Esophagus squamous epithelium (tissue), 5 donors: ENCODE data around the gene ADGRA3. TPM values are rescaled to one million over a fixed set of nuclear protein-coding genes. Genes with fewer than 3 reads are reported as not detected.

Source experiments
- DNase-seq: peaks from one replicate; lab custom pipeline; 2025; lab: John Stamatoyannopoulos, UW
- H3K27ac ChIP-seq, 4 donors: fragments of 200-600 bp; sonication (generic); one replicate each; pipeline ENCODE4 v1.5.1; 2016 to 2019; ENCODE audit warnings: mild to moderate bottlenecking in 1 of 4
- H3K27me3 ChIP-seq, 4 donors: fragments of 200-600 bp; sonication (generic); 1 replicate in 3 of 4; 2 replicates in 1 of 4; pipeline versions ENCODE4 v1.5.1 to v1.6.0; 2017 to 2021; ENCODE audit warnings: antibody characterized with exemption in 1 of 4
- H3K36me3 ChIP-seq, 3 donors: fragments of 200-600 bp; sonication (generic); one replicate each; pipeline ENCODE4 v1.5.1; 2016 to 2019
- H3K4me1 ChIP-seq, 3 donors: fragments of 200-600 bp; sonication (generic); one replicate each; pipeline ENCODE4 v1.5.1; 2017 to 2019
- H3K4me3 ChIP-seq, 4 donors: fragments of 200-600 bp; sonication (generic); 1 replicate in 3 of 4; 2 replicates in 1 of 4; pipeline ENCODE4 v1.5.1; 2016 to 2019; ENCODE audit warnings: mild to moderate bottlenecking in 2 of 4, moderate library complexity in 1 of 4
- H3K9me3 ChIP-seq, 3 donors: fragments of 200-600 bp; sonication (generic); one replicate each; pipeline ENCODE4 v1.5.1; 2016 to 2019
- CTCF ChIP-seq, 6 experiments: fragments of 450-650 bp in 4 of 6; fragments of 200-600 bp in 2 of 6; sonication (generic) in 2 of 6; IDR thresholded peaks; one replicate each; pipeline ENCODE4 v1.5.1; 2016 to 2019; ENCODE audit warnings: antibody characterized with exemption in 6 of 6, mild to moderate bottlenecking in 4 of 6, moderate library complexity in 4 of 6
- POLR2A ChIP-seq, 4 donors: fragments of 450-650 bp; IDR thresholded peaks; one replicate each; pipeline ENCODE4 v1.6.1; 2017; ENCODE audit warnings: antibody characterized with exemption in 4 of 4, mild to moderate bottlenecking in 4 of 4, moderate library complexity in 3 of 4
- WGBS, 2 donors: methylation state at CpG; one replicate each; pipeline ENCODE4 v1.1.5; 2018; 5-methylcytosine and 5-hydroxymethylcytosine counted together
- intact Hi-C: fragments of 100-400 bp; cut with DNase I; formaldehyde crosslinking; loops from one replicate; pipeline ENCODE4 v1.15.0; 2022
- total RNA-seq, 4 donors: library from RNA; depleted of rRNA; stranded (reverse); fragments of >200 nt; gene quantifications; one replicate each; pipeline ENCODE4 v1.1.0, GENCODE V29; 2016
- donor health status: DM: yes; HTN: yes; CAD: no.

Gene ADGRA3
- total RNA-seq, 4 donors from 2014 or later, result 5.4 to 20.4 (median 12.9) TPM

GRCh38 chr4:22552812-22553211, 36.9 kb upstream of the ADGRA3 start:
- Histone ChIP-seq H3K36me3 (no peaks in the 10 kb centered on the region), H3K27me3 (peaks cover 0 to 44% (median 0%) of the 10 kb centered on the region in 4 donors), H3K4me1 (peaks cover 0 to 10% (median 0%) of the 10 kb centered on the region in 3 donors), H3K27ac (no peak overlapping the region), H3K4me3 (no peak overlapping the region), H3K9me3 (no peaks in the 10 kb centered on the region)
- no peak for TF ChIP-seq POLR2A (IDR thresholded peaks at IDR 0.05)
- TF ChIP-seq CTCF (IDR thresholded peaks at IDR 0.05), result no peak
- intact Hi-C loops, result no loop called here
- no peak for DNase-seq
- 64 to 85% methylated on average over 3 of the region's 3 CpGs for WGBS, 2 donors

GRCh38 chr4:22551550-22551949, 35.7 kb upstream of the ADGRA3 start:
- DNase-seq, result no peak
- H3K27me3 ChIP-seq, result peaks cover 0 to 44% (median 0%) of the 10 kb centered on the region in 4 donors
- H3K4me3 ChIP-seq, result no peak overlapping the region
- H3K27ac ChIP-seq, result no peak overlapping the region
- 48 to 65% methylated on average over 1 of the region's 1 CpG for WGBS, 2 donors
- peaks cover 0 to 2% (median 0%) of the 10 kb centered on the region in 3 donors for H3K9me3 ChIP-seq
- intact Hi-C loops, result no loop called here
- H3K36me3 ChIP-seq, result no peaks in the 10 kb centered on the region
- peaks cover 0 to 6% (median 0%) of the 10 kb centered on the region in 3 donors for H3K4me1 ChIP-seq
- TF ChIP-seq POLR2A (IDR thresholded peaks at IDR 0.05), result no peak
- no peak for TF ChIP-seq CTCF (IDR thresholded peaks at IDR 0.05)

DNA sequence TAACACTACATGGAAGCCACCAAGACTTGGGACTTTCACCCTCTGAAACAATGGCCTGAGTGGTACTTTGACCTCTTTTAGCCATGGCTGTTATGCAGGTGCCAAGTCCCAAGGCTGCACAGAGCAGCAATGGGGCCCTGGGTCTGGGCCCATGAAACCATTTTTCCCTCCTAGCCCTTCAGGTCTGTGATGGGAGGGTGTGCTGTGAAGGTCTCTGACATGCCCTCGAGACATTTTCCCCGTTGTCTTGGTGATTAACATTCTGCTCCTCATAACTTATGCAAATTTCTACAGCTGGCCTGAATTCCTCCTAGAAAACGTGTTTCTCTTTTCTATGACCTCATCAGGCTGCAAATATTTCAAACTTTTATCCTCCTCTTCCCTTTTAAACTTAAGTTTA, 30.4 kb upstream of the ADGRA3 start:
- no peaks in the 10 kb centered on the region for H3K4me1 ChIP-seq
- 57 to 63% methylated on average over 3 of the region's 3 CpGs for WGBS, 2 donors
- peaks cover 0 to 48% (median 0%) of the 10 kb centered on the region in 4 donors for H3K27me3 ChIP-seq
- no peak overlapping the region for H3K27ac ChIP-seq
- peaks cover 0 to 4% (median 0%) of the 10 kb centered on the region in 3 donors for H3K9me3 ChIP-seq
- H3K4me3 ChIP-seq, result no peak overlapping the region
- intact Hi-C loops, result no loop called here
- no peak for TF ChIP-seq CTCF (IDR thresholded peaks at IDR 0.05)
- no peak for TF ChIP-seq POLR2A (IDR thresholded peaks at IDR 0.05)
- no peaks in the 10 kb centered on the region for H3K36me3 ChIP-seq
- DNase-seq, result no peak

DNA sequence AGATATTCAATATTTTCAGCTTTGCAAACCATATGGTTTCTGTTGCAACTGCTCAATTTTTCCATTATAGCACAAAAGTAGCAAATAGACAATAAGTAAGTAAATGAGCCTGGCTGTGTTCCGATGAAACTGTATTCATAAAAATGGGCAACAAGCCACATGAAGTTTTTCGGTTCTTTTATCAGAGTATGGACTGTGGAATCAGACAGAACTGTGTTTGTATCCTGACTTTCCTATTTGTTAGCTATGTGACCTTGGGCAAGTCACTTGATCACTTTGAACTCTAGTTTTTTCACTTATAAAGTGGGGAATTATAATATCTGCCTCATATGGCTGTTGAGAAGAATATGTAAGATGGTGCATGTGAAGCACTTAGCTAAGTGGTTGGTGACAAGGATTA, 23.4 kb upstream of the ADGRA3 start:
- DNase-seq, result no peak
- H3K9me3 ChIP-seq, result peaks cover 0 to 10% (median 4%) of the 10 kb centered on the region in 3 donors
- no peak overlapping the region for H3K4me3 ChIP-seq
- intact Hi-C loops, result no loop called here
- 70 to 79% methylated on average over 2 of the region's 2 CpGs for WGBS, 2 donors
- peaks cover 0 to 45% (median 0%) of the 10 kb centered on the region in 4 donors for H3K27me3 ChIP-seq
- no peaks in the 10 kb centered on the region for H3K36me3 ChIP-seq
- H3K27ac ChIP-seq, result no peak overlapping the region
- H3K4me1 ChIP-seq, result no peaks in the 10 kb centered on the region
- TF ChIP-seq CTCF (IDR thresholded peaks at IDR 0.05) (no peak), POLR2A (IDR thresholded peaks at IDR 0.05) (no peak)

DNA sequence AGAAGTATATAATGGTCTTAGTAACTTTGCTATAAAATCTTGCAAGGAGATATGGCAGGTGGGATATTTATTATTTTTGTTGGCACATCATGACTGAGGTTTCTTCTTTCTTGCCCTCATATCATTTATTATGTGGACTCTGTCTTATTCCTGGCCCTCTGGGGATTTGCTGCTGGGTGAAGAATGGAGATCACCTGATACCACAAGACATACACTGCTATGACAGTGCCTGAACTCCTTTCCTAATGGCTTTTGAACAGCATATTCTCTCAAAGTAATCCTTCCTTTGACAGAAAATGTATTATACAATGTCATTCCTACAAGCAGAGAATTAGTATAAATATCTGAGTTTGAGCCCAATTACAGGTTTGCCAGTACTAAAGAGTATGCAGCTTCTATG, 22.0 kb upstream of the ADGRA3 start:
- no peak for TF ChIP-seq POLR2A (IDR thresholded peaks at IDR 0.05)
- no peak for TF ChIP-seq CTCF (IDR thresholded peaks at IDR 0.05)
- Histone ChIP-seq H3K4me1 (peaks cover 0 to under 1% (median 0%) of the 10 kb centered on the region in 3 donors), H3K4me3 (no peak overlapping the region), H3K27me3 (peaks cover 0 to 38% (median 0%) of the 10 kb centered on the region in 4 donors), H3K9me3 (peaks cover 0 to 15% (median 4%) of the 10 kb centered on the region in 3 donors), H3K27ac (no peak overlapping the region), H3K36me3 (no peaks in the 10 kb centered on the region)
- no peak for DNase-seq
- intact Hi-C loops, result no loop called here
